ENCODE measurements around the gene NUPR1. TPM values are rescaled to one million over a fixed set of nuclear protein-coding genes. Genes with fewer than 3 reads are reported as not detected.

NUPR1 gene
- total and polyA plus RNA-seq, 2 of the 13 experiments (the other 11 are each of a cell fraction or from before 2014, with no cell fraction given) = 18.0 to 25.6 TPM

DNA sequence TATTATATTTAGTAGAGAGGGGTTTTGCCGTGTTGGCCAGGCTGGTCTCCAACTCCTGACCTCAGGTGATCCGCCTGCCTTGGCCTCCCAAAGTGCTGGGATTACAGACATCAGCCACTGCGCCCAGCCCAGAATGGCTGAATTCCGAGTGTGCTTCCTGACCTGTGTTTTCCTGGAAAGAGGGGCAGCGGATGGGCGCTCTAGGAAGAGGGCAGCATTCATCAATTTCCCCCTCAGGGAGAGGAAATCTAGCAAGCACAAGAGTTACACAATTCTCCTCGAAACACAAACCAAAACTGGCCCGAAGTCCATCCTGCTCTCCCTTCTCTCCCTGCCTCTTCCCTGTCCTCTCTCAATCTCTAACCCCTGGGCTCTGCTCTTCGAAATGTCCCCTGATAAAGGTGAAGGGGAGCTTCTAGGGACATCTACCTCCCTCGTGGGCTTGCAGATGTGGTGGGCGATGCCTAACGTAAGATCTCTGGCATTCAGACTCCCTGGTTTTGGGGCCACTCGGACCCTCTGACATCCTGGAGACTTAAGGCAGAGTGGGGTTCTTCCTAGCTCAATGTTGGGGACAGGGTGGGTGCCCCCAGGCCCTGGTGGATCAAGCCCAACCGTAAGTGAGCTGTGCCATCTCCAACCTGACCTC, 33.2 kb downstream of the NUPR1 start (continued):
- TF ChIP-seq FLYWCH1 (CRISPR knock-in tag; IDR thresholded peaks at IDR 0.05) = 0 out of 2 replicates have a peak, but pooled peaks have one; percentile 62
- TF ChIP-seq, protein P1, sequence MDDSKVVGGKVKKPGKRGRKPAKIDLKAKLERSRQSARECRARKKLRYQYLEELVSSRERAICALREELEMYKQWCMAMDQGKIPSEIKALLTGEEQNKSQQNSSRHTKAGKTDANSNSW (CRISPR knock-in tag; IDR thresholded peaks at IDR 0.05; ENCODE audit: borderline replicate concordance) = no peak
- TF ChIP-seq PAX8 (CRISPR knock-in tag; IDR thresholded peaks at IDR 0.05; ENCODE audit: borderline replicate concordance) = no peak
- no peak for TF ChIP-seq HNRNPLL (IDR thresholded peaks at IDR 0.05; ENCODE audit: low read depth, low read length, poor library complexity, severe bottlenecking)
- no peak for TF ChIP-seq HDAC6 (IDR thresholded peaks at IDR 0.05; ENCODE audit: low read depth, low read length)
- TF ChIP-seq CBX1 (IDR thresholded peaks at IDR 0.05; ENCODE audit: low read depth) = no peak
- TF ChIP-seq, protein P2, sequence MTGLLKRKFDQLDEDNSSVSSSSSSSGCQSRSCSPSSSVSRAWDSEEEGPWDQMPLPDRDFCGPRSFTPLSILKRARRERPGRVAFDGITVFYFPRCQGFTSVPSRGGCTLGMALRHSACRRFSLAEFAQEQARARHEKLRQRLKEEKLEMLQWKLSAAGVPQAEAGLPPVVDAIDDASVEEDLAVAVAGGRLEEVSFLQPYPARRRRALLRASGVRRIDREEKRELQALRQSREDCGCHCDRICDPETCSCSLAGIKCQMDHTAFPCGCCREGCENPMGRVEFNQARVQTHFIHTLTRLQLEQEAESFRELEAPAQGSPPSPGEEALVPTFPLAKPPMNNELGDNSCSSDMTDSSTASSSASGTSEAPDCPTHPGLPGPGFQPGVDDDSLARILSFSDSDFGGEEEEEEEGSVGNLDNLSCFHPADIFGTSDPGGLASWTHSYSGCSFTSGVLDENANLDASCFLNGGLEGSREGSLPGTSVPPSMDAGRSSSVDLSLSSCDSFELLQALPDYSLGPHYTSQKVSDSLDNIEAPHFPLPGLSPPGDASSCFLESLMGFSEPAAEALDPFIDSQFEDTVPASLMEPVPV (CRISPR knock-in tag; IDR thresholded peaks at IDR 0.05) = no peak
- peak; percentile 73; the same call in 1 of the 2 replicates for TF ChIP-seq ZFP37 (CRISPR knock-in tag; IDR thresholded peaks at IDR 0.05; ENCODE audit: borderline replicate concordance)
- TF ChIP-seq SIN3A (IDR thresholded peaks at IDR 0.05; ENCODE audit: borderline replicate concordance, low read depth, low read length) = no peak
- 0 out of 2 replicates have a peak, but pooled peaks have one; percentile 4 for TF ChIP-seq ATF7 (IDR thresholded peaks at IDR 0.05)
- no peak for TF ChIP-seq ATF7 (CRISPR knock-in tag; IDR thresholded peaks at IDR 0.05)
- no peak for TF ChIP-seq ZBTB7A (CRISPR knock-in tag; IDR thresholded peaks at IDR 0.05)
- TF ChIP-seq TCF7 (IDR thresholded peaks at IDR 0.05; ENCODE audit: low read depth) = no peak
- TF ChIP-seq ZBTB38 (CRISPR knock-in tag; IDR thresholded peaks at IDR 0.05) = peak; percentile 36; the same call in 1 of the 2 replicates
- TF ChIP-seq RAD51 (IDR thresholded peaks at IDR 0.05; ENCODE audit: borderline replicate concordance) = no peak
- peak; percentile 41; the same call in 1 of the 2 replicates for TF ChIP-seq FOSL2 (CRISPR knock-in tag; IDR thresholded peaks at IDR 0.05)
- TF ChIP-seq RNF2 (conservative IDR thresholded peaks at IDR 0.05; ENCODE audit: low read depth) = no peak
- peak; percentile 58; the same call in 1 of the 2 replicates for TF ChIP-seq ZNF7 (CRISPR knock-in tag; IDR thresholded peaks at IDR 0.05)
- no peak for TF ChIP-seq ZNF12 (CRISPR knock-in tag; IDR thresholded peaks at IDR 0.05)
- no peak for TF ChIP-seq IRX3 (CRISPR knock-in tag; IDR thresholded peaks at IDR 0.05; ENCODE audit: borderline replicate concordance, low read depth)
- TF ChIP-seq, protein P3, sequence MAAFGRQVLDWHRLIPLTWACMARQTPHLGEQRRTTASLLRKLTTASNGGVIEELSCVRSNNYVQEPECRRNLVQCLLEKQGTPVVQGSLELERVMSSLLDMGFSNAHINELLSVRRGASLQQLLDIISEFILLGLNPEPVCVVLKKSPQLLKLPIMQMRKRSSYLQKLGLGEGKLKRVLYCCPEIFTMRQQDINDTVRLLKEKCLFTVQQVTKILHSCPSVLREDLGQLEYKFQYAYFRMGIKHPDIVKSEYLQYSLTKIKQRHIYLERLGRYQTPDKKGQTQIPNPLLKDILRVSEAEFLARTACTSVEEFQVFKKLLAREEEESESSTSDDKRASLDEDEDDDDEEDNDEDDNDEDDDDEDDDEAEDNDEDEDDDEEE (CRISPR knock-in tag; IDR thresholded peaks at IDR 0.05) = no peak
- TF ChIP-seq, protein P4, sequence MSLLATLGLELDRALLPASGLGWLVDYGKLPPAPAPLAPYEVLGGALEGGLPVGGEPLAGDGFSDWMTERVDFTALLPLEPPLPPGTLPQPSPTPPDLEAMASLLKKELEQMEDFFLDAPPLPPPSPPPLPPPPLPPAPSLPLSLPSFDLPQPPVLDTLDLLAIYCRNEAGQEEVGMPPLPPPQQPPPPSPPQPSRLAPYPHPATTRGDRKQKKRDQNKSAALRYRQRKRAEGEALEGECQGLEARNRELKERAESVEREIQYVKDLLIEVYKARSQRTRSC (CRISPR knock-in tag; IDR thresholded peaks at IDR 0.05; ENCODE audit: low read depth) = no peak
- no peak for TF ChIP-seq ZNF253 (CRISPR knock-in tag; IDR thresholded peaks at IDR 0.05; ENCODE audit: borderline replicate concordance)
